GM12892 (cell line): ENCODE data around the gene LRMDA.

ENCODE experiments used
- POLR2A ChIP-seq: IDR thresholded peaks from 2 replicates; pipeline ENCODE4 v1.6.1; 2011; ENCODE audit warnings: low read depth, low read length, control low read depth
- POLR2AphosphoS5 ChIP-seq: IDR thresholded peaks from 2 replicates; pipeline ENCODE4 v1.6.1; 2011; ENCODE audit warnings: low read depth, low read length, control low read depth
- TAF1 ChIP-seq: IDR thresholded peaks from 2 replicates; pipeline ENCODE4 v1.6.1; 2011; ENCODE audit warnings: low read depth, mild to moderate bottlenecking, control low read depth, low read length, borderline replicate concordance

GRCh38 chr10:76405922-76406321, 974.5 kb downstream of the LRMDA start:
- TF ChIP-seq POLR2AphosphoS5 (no peak), POLR2A (no peak), TAF1 (no peak)
